Stimulated activated CD8-positive, alpha-beta memory T cell treated with anti-CD3 and anti-CD28 coated beads, Interleukin-15, amount 100 ng/mL, for 48 hours (primary cell): ENCODE data around the gene ARHGAP26.

Source experiments
- DNase-seq, 2 donors: peaks; one replicate each; pipeline ENCODE4 v3.0.0-alpha.2; 2020; ENCODE audit warnings: low read depth in 2 of 2

ARHGAP26 gene

GRCh38 chr5:143206196-143207053, 436.2 kb downstream of the ARHGAP26 start:
- no peak for DNase-seq

- DNase-seq, result no peak
Observed at GRCh38 chr5:143207058-143207457, 436.9 kb downstream of the ARHGAP26 start.

- DNase-seq, result no peak
Observed at GRCh38 chr5:143207563-143208364, 437.6 kb downstream of the ARHGAP26 start.

- no peak for DNase-seq
Observed at GRCh38 chr5:143208365-143208641, 438.1 kb downstream of the ARHGAP26 start.

GRCh38 chr5:143208781-143209510, 438.8 kb downstream of the ARHGAP26 start:
- no peak for DNase-seq

- no peak for DNase-seq
Observed at GRCh38 chr5:143209881-143210395, 439.8 kb downstream of the ARHGAP26 start.

- no peak for DNase-seq
Observed at GRCh38 chr5:143210576-143210975, 440.4 kb downstream of the ARHGAP26 start.

- no peak for DNase-seq
Observed at GRCh38 chr5:143212261-143212660, 442.1 kb downstream of the ARHGAP26 start.

- no peak for DNase-seq
Observed at GRCh38 chr5:143213231-143213850, 443.2 kb downstream of the ARHGAP26 start.

GRCh38 chr5:143213851-143214363, 443.7 kb downstream of the ARHGAP26 start:
- DNase-seq, result no peak

- DNase-seq, result no peak
Observed at GRCh38 chr5:143214458-143214857, 444.3 kb downstream of the ARHGAP26 start.

GRCh38 chr5:143214890-143215289, 444.7 kb downstream of the ARHGAP26 start:
- DNase-seq, result no peak

- no peak for DNase-seq
Observed at GRCh38 chr5:143215690-143216089, 445.5 kb downstream of the ARHGAP26 start.

GRCh38 chr5:143216211-143216610, 446.0 kb downstream of the ARHGAP26 start:
- DNase-seq, result no peak

GRCh38 chr5:143217065-143217803, 447.1 kb downstream of the ARHGAP26 start:
- DNase-seq, result no peak

GRCh38 chr5:143217804-143218160, 447.6 kb downstream of the ARHGAP26 start:
- no peak for DNase-seq

- no peak for DNase-seq
Observed at GRCh38 chr5:143218517-143219170, 448.5 kb downstream of the ARHGAP26 start.

GRCh38 chr5:143219696-143220095, 449.5 kb downstream of the ARHGAP26 start:
- no peak for DNase-seq

- no peak for DNase-seq
Observed at GRCh38 chr5:143220748-143221251, 450.6 kb downstream of the ARHGAP26 start.
